Osteoblast (primary cell): ENCODE data around the gene ZMAT5. TPM values are rescaled to one million over a fixed set of nuclear protein-coding genes. Genes with fewer than 3 reads are reported as not detected.

Experiments
- DNase-seq: peaks from one replicate; pipeline ENCODE4 v3.0.0; 2011; ENCODE audit warnings: low spot score, mixed read lengths; ENCODE audit not compliant: insufficient read length; ENCODE audit errors: missing footprints
- H2AFZ ChIP-seq: 2 replicates; pipeline ENCODE4 v1.6.0; 2011; ENCODE audit warnings: mild to moderate bottlenecking, low read length
- H3K27ac ChIP-seq: 2 replicates; pipeline ENCODE4 v1.5.1; 2011; ENCODE audit warnings: mild to moderate bottlenecking, low read depth, low read length, moderate library complexity
- H3K27me3 ChIP-seq: 2 replicates; pipeline ENCODE4 v1.6.0; 2012; ENCODE audit warnings: mild to moderate bottlenecking, control low read depth, inconsistent platforms, low read length, moderate library complexity; ENCODE audit not compliant: insufficient read depth
- H3K36me3 ChIP-seq: 2 replicates; pipeline ENCODE4 v1.5.1; 2011; ENCODE audit warnings: mild to moderate bottlenecking, low read length, control low read depth, moderate library complexity; ENCODE audit not compliant: insufficient read depth
- H3K4me1 ChIP-seq: 2 replicates; pipeline ENCODE4 v1.5.1; 2011; ENCODE audit warnings: mild to moderate bottlenecking, low read length, control low read depth, moderate library complexity; ENCODE audit not compliant: insufficient read depth
- H3K4me2 ChIP-seq: 2 replicates; pipeline ENCODE4 v1.6.0; 2011; ENCODE audit warnings: mild to moderate bottlenecking, low read length; ENCODE audit not compliant: insufficient read depth
- H3K4me3 ChIP-seq: fragments of 200-600 bp; sonication (generic); 3 replicates; pipeline ENCODE4 v1.5.1; 2012; ENCODE audit warnings: mild to moderate bottlenecking, low read length, inconsistent platforms; ENCODE audit not compliant: insufficient read depth
- H3K79me2 ChIP-seq: 2 replicates; pipeline ENCODE4 v1.6.0; 2012; ENCODE audit warnings: mild to moderate bottlenecking, low read length, control low read depth, inconsistent platforms; ENCODE audit not compliant: insufficient read depth
- H3K9me3 ChIP-seq: 2 replicates; pipeline ENCODE4 v1.5.1; 2011; ENCODE audit warnings: low read depth, low read length, control low read depth
- H4K20me1 ChIP-seq: 2 replicates; pipeline ENCODE4 v1.6.0; 2012; ENCODE audit warnings: mild to moderate bottlenecking, low read length, control low read depth; ENCODE audit not compliant: insufficient read depth
- CTCF ChIP-seq: IDR thresholded peaks from 2 replicates; pipeline ENCODE4 v1.5.1; 2011; ENCODE audit warnings: mild to moderate bottlenecking, low read depth, low read length, moderate library complexity; ENCODE audit errors: extremely low read depth
- total RNA-seq: library from RNA; depleted of rRNA; stranded (reverse); fragments of >200 nt; gene quantifications from 2 replicates; pipeline ENCODE4 v1.2.3, GENCODE V29; 2012

Gene ZMAT5
- total RNA-seq, 1 donor, result 15.6 TPM

GRCh38 chr22:29718949-29719898 is 47.6 kb downstream of the ZMAT5 start:
- Histone ChIP-seq H2AFZ (no peak overlapping the region), H3K4me1 (no peaks in the 10 kb centered on the region), H3K79me2 (no peaks in the 10 kb centered on the region), H3K9me3 (no peaks in the 10 kb centered on the region), H4K20me1 (no peaks in the 10 kb centered on the region), H3K4me2 (no peak overlapping the region), H3K27ac (no peak overlapping the region), H3K27me3 (peaks cover 42% of the 10 kb centered on the region), H3K4me3 (no peak overlapping the region), H3K36me3 (no peaks in the 10 kb centered on the region)
- no peak for TF ChIP-seq CTCF
- DNase-seq, result no peak

GRCh38 chr22:29717789-29718188 is 49.0 kb downstream of the ZMAT5 start:
- Histone ChIP-seq H3K27ac (no peak overlapping the region), H3K4me1 (no peaks in the 10 kb centered on the region), H4K20me1 (no peaks in the 10 kb centered on the region), H3K9me3 (no peaks in the 10 kb centered on the region), H2AFZ (no peak overlapping the region), H3K4me2 (no peak overlapping the region), H3K36me3 (no peaks in the 10 kb centered on the region), H3K79me2 (no peaks in the 10 kb centered on the region), H3K4me3 (no peak overlapping the region), H3K27me3 (peaks cover 52% of the 10 kb centered on the region)
- DNase-seq, result no peak
- no peak for TF ChIP-seq CTCF

- Histone ChIP-seq H3K27me3 (peaks cover 50% of the 10 kb centered on the region), H3K4me2 (no peak overlapping the region), H3K27ac (no peak overlapping the region), H2AFZ (no peak overlapping the region), H4K20me1 (no peaks in the 10 kb centered on the region), H3K4me1 (no peaks in the 10 kb centered on the region), H3K36me3 (no peaks in the 10 kb centered on the region), H3K9me3 (no peaks in the 10 kb centered on the region), H3K4me3 (no peak overlapping the region), H3K79me2 (no peaks in the 10 kb centered on the region)
- TF ChIP-seq CTCF, result no peak
- peak; percentile 99 for DNase-seq
Measured at GRCh38 chr22:29716814-29717545, 49.8 kb downstream of the ZMAT5 start.

GRCh38 chr22:29715705-29716104 is 51.1 kb downstream of the ZMAT5 start:
- H2AFZ ChIP-seq, result no peak overlapping the region
- H3K27me3 ChIP-seq, result peaks cover 41% of the 10 kb centered on the region
- H3K79me2 ChIP-seq, result no peaks in the 10 kb centered on the region
- no peaks in the 10 kb centered on the region for H3K9me3 ChIP-seq
- no peaks in the 10 kb centered on the region for H4K20me1 ChIP-seq
- no peak for TF ChIP-seq CTCF
- H3K4me2 ChIP-seq, result no peak overlapping the region
- H3K4me3 ChIP-seq, result no peak overlapping the region
- no peaks in the 10 kb centered on the region for H3K4me1 ChIP-seq
- H3K27ac ChIP-seq, result no peak overlapping the region
- H3K36me3 ChIP-seq, result no peaks in the 10 kb centered on the region
- DNase-seq, result no peak
